Frontal cortex (tissue), 1 donor: ENCODE results near the gene ALAS2. TPM values are rescaled to one million over a fixed set of nuclear protein-coding genes. Genes with fewer than 3 reads are reported as not detected.

Source experiments
- total RNA-seq: library from RNA; depleted of rRNA; stranded (reverse); fragments of >200 nt; gene quantifications from one replicate; pipeline ENCODE4 v1.2.3, GENCODE V29; 2014

The ALAS2 gene
- total RNA-seq, 1 donor from 2014 or later = 50.1 TPM

Other genes with a start within 250 kb of the ALAS2 start
- gene ITIH6, start 232.7 kb downstream of the ALAS2 start, total RNA-seq = not detected
- gene MAGED2, start 223.2 kb downstream of the ALAS2 start, total RNA-seq = 246 TPM
- 78.3 TPM for gene TRO, start 110.2 kb downstream of the ALAS2 start, total RNA-seq
- 0.41 TPM for gene PFKFB1, start 36.8 kb downstream of the ALAS2 start, total RNA-seq
- 1.6 TPM for gene APEX2, start 30.6 kb downstream of the ALAS2 start, total RNA-seq
- gene PAGE2B, start 44.1 kb upstream of the ALAS2 start, total RNA-seq = not detected
- gene PAGE2, start 58.0 kb upstream of the ALAS2 start, total RNA-seq = not detected
- gene PAGE5, start 189.4 kb upstream of the ALAS2 start, total RNA-seq = not detected
- gene PAGE3, start 233.9 kb upstream of the ALAS2 start, total RNA-seq = not detected